ENCODE data around the gene KRIT1. TPM values are rescaled to one million over a fixed set of nuclear protein-coding genes. Genes with fewer than 3 reads are reported as not detected.

KRIT1 gene
- total RNA-seq, 1 donor from 2014 or later = 54.3 TPM

- DNase-seq (ENCODE audit: low spot score in 2 of 2, unreplicated experiment in 2 of 2) = no peak
- peaks cover 13% of the 10 kb centered on the region for H3K4me1 Mint-ChIP-seq
- H3K4me3 Mint-ChIP-seq = no peak overlapping the region
- peak overlapping the region; percentile 79 for H3K27ac Mint-ChIP-seq
- peaks cover 15% of the 10 kb centered on the region for H3K9me3 Mint-ChIP-seq
- H3K27me3 Mint-ChIP-seq (ENCODE audit: low read depth) = no peaks in the 10 kb centered on the region
- peaks cover 11% of the 10 kb centered on the region for H3K36me3 Mint-ChIP-seq
- no peak for TF ChIP-seq CTCF (IDR thresholded peaks at IDR 0.05; ENCODE audit: unreplicated experiment)
These were observed 37.2 kb upstream of the KRIT1 start for GRCh38 chr7:92282930-92283329.

DNA sequence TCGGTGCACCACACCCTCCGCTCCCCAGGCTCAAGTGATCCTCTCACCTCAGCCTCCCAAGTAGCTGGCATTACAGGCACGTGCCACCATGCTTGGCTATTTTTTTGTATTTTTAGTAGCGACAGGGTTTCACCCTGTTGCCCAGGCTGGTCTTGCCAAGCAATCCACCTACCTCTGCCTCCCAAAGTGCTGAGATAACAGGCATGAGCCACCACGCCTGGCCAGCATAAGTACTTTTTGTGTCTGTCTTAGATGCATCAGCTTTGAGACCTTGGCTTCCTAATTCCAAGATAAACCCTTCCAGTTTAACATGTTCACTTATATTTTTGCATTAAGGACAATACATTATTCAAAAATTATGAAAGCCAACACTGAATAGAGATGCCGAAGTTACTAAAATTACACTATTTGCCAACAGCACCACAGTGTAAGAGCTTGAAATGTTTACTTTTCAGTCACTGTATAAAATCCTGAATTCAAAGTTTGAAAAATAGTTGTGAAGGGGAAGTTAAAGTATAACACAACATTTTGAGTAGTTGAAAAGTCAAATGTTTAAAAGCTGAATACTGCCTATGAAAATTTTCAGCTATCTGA is 36.6 kb upstream of the KRIT1 start:
- Mint-ChIP-seq H3K4me1 (peaks cover 13% of the 10 kb centered on the region), H3K36me3 (peaks cover 8% of the 10 kb centered on the region), H3K4me3 (no peak overlapping the region), H3K27ac (peak overlapping the region; percentile 79), H3K9me3 (peaks cover 11% of the 10 kb centered on the region), H3K27me3 (ENCODE audit: low read depth) (no peaks in the 10 kb centered on the region)
- no peak for TF ChIP-seq CTCF (IDR thresholded peaks at IDR 0.05; ENCODE audit: unreplicated experiment)
- no peak for DNase-seq (ENCODE audit: low spot score in 2 of 2, unreplicated experiment in 2 of 2)

DNA sequence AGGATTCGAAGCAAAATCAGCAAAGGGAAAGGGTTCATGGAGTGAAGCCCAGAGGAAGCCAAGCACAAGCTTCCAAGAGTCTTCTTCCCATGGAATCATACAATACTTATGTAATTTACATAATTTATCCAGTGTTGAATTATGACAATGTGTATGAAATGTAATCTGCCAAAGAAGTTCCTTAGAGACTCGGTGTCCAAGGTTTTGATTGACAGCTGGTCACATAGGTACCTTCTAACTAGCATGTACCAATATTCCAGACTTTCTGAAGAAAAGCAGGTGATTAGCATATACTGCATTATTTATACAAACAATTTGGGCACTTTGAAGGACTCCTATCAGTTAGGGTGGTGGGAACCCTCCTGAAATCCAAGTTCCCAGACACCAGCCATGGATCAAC is 35.3 kb upstream of the KRIT1 start:
- peaks cover 13% of the 10 kb centered on the region for H3K4me1 Mint-ChIP-seq

DNA sequence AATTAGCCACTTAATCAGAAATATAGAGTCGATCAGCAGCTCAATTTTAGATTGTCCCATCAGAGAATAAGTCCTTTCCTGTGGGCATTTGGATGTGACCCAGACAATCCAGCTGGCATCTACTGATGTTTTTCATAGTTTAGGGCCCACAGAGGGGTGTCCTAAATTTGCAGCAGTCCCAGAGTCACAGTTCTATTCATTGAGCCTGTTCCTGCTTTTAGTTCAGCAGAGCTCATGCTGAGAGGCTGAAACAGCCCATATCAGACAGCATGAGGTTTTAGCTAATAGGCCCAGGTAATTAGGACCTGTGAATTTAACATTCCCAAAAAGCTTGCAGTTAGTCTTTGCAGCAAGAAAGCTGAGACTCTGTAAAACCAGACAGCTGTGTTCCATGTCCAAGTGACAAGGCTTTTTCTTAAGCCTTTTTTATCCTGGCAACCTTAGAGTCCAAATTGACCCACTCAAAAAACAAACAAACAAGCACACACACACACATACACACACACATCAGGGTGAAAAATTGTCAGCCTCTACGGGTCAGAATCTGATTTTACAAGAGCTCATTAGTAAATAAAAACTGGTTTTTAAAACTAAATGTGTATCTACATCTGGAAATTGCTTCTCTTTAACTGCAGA is 33.8 kb upstream of the KRIT1 start:
- H3K27me3 Mint-ChIP-seq (ENCODE audit: low read depth) = no peaks in the 10 kb centered on the region
- peaks cover 13% of the 10 kb centered on the region for H3K4me1 Mint-ChIP-seq
- H3K27ac Mint-ChIP-seq = no peak overlapping the region
- peaks cover 10% of the 10 kb centered on the region for H3K36me3 Mint-ChIP-seq
- no peak overlapping the region for H3K4me3 Mint-ChIP-seq
- no peak for DNase-seq (ENCODE audit: low spot score in 2 of 2, unreplicated experiment in 2 of 2)
- H3K9me3 Mint-ChIP-seq = peaks cover 6% of the 10 kb centered on the region
- no peak for TF ChIP-seq CTCF (IDR thresholded peaks at IDR 0.05; ENCODE audit: unreplicated experiment)

More for the DNA sequence above, 35.3 kb upstream of the KRIT1 start:
- Mint-ChIP-seq H3K9me3 (peaks cover 6% of the 10 kb centered on the region), H3K27ac (no peak overlapping the region), H3K27me3 (ENCODE audit: low read depth) (no peaks in the 10 kb centered on the region), H3K36me3 (peaks cover 10% of the 10 kb centered on the region), H3K4me3 (no peak overlapping the region)
- TF ChIP-seq CTCF (IDR thresholded peaks at IDR 0.05; ENCODE audit: unreplicated experiment) = no peak
- DNase-seq (ENCODE audit: low spot score in 2 of 2, unreplicated experiment in 2 of 2) = no peak

DNA sequence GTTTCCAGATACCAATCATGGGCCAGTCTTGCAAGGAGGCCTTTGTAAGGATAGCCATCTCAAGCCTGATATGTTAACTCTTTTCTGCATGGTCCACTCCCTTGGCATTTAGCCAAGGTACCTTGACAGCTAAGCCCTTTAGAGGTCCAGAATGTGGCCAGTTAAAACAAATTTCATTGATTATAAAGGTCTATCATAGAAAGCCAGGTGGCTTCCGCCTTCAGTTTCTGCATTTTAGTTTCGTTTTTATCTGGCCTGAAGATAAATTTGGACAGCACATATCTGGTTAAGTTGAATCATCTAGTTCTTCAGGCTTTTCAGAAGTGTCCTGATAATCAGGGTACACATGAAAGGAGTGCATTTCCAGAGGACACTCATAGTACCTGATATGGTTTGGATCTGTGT is 30.7 kb upstream of the KRIT1 start:
- H3K27ac Mint-ChIP-seq = no peak overlapping the region
- no peaks in the 10 kb centered on the region for H3K4me1 Mint-ChIP-seq
- H3K4me3 Mint-ChIP-seq = no peak overlapping the region
- H3K36me3 Mint-ChIP-seq = peaks cover 21% of the 10 kb centered on the region
- no peak for DNase-seq (ENCODE audit: low spot score in 2 of 2, unreplicated experiment in 2 of 2)
- peaks cover 17% of the 10 kb centered on the region for H3K9me3 Mint-ChIP-seq
- TF ChIP-seq CTCF (IDR thresholded peaks at IDR 0.05; ENCODE audit: unreplicated experiment) = no peak
- H3K27me3 Mint-ChIP-seq (ENCODE audit: low read depth) = no peaks in the 10 kb centered on the region
